Inferior parietal cortex (tissue), 1 donor: ENCODE data around the gene HNRNPH2.

Experiments used
- DNase-seq: peaks from one replicate; pipeline ENCODE4 v3.0.0-alpha.2; 2016; ENCODE audit errors: extremely low spot score

The HNRNPH2 gene, protein sequence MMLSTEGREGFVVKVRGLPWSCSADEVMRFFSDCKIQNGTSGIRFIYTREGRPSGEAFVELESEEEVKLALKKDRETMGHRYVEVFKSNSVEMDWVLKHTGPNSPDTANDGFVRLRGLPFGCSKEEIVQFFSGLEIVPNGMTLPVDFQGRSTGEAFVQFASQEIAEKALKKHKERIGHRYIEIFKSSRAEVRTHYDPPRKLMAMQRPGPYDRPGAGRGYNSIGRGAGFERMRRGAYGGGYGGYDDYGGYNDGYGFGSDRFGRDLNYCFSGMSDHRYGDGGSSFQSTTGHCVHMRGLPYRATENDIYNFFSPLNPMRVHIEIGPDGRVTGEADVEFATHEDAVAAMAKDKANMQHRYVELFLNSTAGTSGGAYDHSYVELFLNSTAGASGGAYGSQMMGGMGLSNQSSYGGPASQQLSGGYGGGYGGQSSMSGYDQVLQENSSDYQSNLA

DNA sequence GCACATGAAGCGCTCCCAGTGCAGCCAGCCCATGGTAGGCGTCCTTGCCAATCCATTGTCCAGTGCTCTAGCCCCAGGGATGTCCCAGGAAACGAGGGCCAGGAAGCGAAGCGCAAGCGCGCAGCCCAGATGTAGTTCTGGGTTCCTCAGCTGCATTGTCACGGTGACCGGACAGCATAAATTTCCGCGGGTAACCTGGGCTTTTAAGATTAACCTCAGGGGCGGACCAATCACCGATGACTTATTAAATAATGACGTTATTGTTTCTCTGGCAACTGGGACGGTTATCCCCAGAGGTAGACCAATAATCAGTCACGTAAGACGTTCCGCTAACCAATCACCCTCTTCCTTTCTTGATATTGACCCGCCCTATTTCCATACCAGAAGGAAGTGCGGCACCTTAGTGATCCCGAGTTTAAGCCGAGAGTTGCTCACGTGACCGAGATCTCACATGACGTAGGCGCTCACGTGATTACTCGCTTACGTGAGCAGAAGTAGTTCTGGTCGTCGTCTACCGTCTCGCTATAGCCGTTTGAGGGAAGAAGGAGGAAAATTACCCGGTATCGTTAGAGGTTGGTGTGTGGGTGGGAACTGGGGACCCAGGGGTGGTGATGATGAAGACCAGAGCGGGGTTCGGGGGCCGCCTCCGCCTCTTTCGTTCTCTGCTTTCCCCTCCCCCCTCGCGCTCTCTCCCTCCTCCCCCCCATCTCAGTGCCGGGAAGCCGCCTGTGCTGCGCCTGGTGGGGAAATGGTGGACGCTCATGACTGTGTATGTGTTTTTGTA lies at the start of gene HNRNPH2, which contains the start of gene GLA:
HNRNPH2 (plus strand) TSS at position 475 of the 784 bp plus-strand sequence. CDS start 3,767 bp downstream, outside the sequence.
GLA (minus strand) TSS at position 178 of the 784 bp plus-strand sequence; CDS start at position 156, 22 bp downstream.
- peak; percentile 98 for DNase-seq

DNA sequence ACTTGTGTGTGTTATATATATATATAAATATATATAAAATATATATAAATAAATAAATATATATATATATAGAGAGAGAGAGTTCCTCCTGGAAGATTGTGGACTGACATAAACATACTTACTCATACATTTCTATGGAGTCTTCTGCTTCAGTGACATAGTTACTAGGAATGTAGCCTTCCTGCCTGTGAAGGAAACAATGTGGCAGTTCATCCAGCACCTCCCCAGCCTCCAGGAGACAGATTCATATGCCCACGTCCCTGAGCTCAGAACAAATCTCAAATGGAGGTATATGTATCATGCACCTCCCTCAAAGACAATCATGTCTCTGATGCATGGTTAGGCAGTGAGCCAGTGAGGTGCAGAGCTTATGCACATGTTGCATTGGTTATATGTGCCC lies 48.1 kb upstream of the HNRNPH2 start:
- DNase-seq, result no peak

DNA sequence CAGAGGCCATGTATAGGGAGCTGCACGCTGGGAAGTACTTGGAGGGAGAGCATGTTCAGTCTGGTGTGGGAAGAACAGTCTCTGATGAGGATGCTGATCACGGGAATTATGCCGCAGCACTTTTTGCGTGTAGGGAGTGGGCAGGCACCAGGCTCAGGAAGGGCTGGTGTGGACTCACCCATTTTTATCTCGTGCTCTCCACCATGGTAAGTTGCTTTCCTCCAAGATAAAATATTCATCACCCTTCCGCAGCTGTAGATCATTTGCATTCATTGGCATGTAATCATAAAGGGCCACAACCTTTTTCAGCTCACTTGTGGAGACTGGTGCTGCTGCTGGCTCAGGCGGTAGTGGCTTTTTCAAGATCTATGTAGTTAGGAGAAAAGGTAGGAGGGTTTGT lies 47.6 kb upstream of the HNRNPH2 start:
- DNase-seq, result no peak

DNA sequence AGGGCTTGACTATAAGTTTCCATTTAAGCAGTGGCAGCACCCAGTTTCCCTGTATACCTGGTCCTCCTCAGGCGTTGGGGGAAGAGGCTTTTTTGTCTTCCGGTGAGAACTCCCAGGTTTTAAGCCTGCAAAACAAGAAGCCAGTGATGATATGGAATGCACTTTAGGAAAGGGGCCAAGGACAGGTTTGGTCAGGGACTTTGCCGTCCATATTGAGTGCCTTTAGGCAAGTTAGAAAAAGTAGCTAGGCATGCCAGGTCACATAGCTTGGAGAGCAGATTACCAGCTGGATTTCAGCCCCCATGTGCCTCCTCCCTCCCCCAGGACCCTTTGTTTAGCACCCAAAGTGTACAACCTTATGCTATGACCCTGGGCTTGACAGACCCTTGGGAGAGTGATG lies 45.9 kb upstream of the HNRNPH2 start:
- no peak for DNase-seq

DNA sequence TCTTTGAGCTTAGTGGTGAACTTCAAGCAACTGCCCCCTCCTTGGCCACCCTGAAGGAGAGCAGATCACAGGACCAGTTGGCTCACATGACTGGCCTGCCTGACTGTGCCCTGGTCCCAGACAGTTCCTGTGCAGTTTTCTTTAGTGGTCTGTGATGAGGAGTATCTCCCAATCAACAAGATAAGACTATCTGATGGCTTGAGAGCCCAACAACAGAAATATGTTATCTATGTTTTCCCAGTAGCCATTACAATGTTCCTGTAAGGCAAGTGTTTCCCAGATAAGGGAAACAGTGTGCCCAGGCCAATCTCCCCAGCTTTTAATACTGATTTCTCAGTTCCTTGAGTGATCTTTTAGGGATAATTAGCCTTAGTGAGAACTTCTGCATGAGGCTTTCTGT lies 45.3 kb upstream of the HNRNPH2 start:
- DNase-seq, result no peak

DNA sequence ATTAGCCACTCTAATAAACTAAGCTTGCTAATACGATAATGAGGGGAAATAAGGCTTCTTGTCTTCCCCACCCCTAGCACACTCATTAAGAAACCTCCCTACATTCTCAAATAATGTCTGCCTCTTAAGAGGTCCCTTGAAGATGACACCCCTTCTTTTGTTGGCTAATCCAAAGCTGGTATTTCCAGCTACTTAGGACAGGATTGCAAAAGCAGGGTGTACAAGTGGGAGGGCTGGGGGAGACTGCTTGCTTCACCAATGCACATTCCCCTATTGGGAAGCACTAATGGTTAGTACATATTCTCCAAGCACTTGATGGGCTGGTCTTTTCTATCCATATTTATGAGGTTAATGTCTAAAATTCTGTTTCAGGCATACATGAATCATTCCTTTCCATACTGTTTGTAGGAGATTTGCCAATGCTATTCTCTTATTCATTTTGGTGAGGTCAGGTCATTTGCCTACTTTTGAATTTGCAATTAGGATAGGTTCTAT lies 42.7 kb upstream of the HNRNPH2 start:
- DNase-seq, result no peak

DNA sequence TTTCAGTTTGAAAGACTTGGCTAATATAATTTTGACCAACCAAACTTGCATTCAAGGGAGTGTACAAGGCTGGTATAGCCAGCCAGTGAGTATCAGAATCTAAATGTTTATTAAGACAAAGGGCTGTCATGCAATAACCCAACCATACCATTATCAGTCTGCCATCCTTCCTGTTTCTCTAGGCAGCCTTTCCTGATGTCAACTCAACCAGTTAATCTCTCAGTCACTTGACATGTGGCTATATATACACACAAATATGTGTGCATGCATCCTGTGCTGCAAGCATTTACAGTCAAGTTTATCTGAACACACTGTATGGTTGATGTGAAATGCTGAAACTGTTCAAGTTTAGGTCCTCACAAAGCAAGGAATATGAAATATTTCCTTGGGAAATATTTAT lies 39.2 kb upstream of the HNRNPH2 start:
- no peak for DNase-seq

DNA sequence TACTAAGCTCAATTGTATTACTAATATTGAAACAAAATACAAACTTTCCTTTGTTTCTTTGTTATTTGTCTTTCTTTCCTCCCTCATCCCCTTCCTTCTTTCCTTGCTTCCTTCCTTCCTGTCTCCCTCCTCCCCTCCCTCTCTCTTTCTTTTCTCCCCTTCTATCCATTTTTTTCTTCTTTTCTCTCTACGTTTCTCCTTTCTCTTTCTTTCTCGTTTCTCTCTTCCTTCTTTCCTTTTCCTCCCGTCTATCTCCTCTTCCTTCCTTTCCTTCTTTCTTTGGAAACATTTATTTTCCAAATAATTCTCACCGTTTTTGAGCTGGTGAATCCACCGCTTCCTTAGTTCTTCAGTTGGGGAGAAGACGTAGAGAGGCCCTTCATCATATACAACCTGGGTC lies 38.3 kb upstream of the HNRNPH2 start:
- DNase-seq, result no peak

DNA sequence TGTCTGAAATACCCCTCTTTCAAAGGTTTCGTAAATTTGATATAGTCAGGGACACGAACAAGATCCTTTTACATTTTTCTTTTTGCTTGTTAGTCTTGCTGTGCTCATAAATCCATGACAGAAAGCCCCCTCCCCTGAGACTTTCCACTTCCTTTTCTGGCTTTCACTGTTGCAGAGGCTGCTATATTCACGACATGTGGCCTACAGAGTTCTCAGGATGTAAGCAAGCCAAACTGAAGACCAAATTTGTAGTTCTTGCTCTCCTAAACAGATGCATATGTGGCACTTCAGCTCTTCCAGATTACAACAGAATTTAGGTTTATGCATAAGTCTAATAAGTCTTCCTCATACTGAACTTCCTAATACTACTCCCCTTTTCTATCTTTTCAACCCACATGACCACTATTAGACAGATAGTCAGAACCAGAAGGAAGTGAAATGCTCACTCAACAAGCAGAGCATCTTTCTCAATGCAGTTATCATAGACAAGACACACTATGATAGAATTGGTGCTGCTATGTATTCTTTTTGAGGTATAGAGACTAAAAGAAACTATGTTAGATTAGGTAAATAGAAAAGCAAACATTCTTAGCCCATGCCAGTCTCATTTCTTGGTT lies 37.0 kb upstream of the HNRNPH2 start:
- no peak for DNase-seq

DNA sequence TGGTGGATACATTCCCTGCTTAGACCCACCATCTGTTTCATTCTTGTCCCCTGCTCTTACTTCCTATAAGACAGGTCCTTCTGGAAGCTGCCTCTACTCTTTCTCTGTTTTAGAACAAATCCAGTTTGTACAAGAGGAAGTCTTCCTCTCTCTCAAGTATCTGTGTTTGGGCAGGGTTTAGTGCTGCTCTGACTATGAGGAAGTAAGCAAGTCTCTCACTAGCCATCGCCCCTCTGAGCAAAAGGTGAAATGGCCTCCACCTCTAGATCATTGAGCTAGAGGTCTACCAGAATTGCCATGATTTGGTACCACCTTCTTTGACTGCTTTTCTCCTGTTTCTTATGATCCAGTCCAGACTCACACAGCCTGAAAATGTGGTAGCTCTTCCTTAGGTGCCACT lies 30.5 kb upstream of the HNRNPH2 start:
- DNase-seq, result no peak

DNA sequence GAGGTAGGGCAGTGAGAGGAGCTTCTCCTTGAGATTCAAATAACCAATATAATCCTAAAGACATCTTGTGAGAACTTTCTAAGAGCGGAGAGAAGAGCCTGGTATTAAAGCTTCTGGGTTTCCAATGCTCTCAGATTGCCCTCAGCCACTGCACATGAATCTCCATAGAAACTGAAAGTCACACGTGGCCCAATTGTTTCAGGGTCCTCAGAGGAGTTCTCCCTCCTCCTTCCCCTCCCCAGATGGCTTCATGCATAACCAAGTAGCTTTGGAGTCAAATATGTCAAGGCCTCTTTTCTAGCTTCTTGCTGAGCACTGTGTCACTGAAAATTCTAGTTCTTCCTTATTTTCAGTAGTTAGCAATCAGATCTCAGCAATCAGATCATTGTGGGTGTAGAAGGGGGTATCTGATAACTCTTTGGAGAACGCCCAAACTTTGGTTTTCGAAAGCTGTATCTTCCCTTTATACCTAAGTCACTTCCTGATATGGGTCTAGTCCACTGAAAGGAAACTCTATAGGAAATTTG lies 24.3 kb upstream of the HNRNPH2 start:
- DNase-seq, result no peak

DNA sequence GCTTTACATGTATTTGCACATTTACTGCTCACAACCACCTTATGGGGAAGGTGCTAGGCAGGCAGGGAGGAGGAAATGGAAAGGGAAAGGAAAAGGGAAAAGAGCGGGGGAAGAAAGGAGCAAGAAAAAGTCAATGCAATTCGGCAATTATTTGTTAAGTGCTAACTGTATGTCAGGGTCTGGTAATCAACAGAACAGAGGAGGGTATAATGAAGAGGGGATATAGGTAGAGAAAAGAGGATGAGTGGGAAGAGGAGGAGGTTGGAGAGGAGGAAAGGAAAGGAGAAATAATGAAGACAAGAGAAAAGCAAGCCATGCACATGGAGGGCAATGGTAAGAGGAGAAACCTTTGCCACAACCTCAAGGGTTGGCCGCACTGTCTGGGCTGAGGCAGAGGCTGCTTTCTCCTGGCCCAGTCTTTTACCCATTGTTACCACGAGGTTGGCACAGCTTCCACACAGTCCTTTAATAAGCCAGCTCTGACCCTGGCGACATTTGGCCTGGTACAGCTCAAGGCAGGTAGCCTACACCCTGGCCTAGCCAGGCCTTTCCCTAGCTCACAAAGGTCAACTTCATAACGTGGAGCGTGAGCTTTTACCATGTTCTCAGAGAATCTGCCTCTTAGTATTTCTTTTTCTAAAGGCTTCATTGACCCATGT lies 22.9 kb upstream of the HNRNPH2 start:
- no peak for DNase-seq

DNA sequence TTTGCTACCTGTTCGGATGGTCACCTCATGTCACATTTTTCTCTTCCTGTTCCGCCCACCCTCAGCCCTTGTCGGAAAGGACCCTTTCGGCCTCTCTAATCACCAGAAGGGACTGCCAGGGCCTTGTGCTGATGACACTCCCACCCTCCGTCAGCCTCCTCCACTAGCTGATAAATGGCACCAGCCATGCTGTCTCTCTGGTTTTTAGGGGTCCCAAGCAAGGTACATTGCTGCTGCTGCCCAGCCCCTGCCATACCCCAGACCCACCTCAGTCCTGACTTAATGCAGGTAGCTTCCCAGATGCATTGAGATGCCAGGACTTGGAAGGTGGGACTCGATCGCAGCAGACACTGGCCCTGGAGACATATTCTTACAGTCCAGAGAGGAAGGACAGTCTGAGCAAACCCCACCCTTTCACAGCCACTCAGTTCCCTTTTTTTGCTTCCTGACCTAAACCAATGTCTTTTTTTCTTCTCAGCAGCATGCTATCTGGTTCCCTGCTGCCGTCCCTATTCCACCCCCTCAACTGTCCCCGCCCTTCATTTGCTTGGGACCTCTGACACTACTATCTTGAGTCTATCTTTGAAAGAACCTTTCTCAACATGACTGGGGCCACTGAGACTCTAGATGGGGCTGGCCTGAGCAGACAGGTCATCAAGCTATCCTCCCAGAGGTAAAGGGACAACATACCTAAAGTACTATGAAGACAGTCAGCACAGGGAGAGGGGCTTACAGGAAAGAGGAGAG lies 22.1 kb upstream of the HNRNPH2 start, which contains the start of gene BTK:
BTK (minus strand) TSS at position 397 of the 747 bp plus-strand sequence. CDS start 10,907 bp downstream, outside the sequence.
- DNase-seq, result no peak

DNA sequence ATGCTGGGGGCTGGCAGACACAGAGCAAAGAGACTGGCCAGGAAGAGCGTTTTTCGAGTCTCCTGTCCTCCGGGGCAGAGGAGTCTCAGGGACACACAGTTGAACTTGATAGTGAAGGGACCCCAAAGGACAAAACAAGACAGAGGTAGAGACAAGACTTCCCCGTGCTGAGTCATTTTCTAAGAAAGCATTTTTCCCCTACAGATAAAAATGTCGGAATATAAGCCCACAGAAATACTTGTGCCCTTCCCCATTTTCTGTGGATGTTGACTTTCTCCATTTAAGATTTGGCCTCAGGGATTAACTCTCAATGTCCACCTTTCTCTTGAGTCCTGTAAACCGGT lies 21.5 kb upstream of the HNRNPH2 start:
- DNase-seq, result no peak

DNA sequence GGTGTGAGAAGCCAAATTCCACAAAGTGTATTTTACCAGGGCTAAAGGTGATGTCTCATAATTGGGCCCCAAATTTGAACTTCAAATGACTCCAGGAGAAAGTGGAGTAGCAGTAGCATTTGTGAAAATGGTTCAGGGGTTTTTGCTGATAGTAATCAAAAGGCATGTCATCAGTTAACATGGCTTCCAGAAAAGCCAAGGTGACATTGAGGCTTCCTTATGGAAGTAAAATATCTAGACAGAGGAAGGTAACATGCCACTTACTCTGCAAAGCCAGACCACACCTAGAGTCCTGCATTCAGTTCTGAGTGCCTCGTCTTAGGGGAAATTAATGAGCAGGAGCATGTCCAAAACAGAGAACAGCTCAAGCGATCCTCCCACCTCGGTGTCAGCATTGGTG lies 19.4 kb upstream of the HNRNPH2 start:
- DNase-seq, result no peak

DNA sequence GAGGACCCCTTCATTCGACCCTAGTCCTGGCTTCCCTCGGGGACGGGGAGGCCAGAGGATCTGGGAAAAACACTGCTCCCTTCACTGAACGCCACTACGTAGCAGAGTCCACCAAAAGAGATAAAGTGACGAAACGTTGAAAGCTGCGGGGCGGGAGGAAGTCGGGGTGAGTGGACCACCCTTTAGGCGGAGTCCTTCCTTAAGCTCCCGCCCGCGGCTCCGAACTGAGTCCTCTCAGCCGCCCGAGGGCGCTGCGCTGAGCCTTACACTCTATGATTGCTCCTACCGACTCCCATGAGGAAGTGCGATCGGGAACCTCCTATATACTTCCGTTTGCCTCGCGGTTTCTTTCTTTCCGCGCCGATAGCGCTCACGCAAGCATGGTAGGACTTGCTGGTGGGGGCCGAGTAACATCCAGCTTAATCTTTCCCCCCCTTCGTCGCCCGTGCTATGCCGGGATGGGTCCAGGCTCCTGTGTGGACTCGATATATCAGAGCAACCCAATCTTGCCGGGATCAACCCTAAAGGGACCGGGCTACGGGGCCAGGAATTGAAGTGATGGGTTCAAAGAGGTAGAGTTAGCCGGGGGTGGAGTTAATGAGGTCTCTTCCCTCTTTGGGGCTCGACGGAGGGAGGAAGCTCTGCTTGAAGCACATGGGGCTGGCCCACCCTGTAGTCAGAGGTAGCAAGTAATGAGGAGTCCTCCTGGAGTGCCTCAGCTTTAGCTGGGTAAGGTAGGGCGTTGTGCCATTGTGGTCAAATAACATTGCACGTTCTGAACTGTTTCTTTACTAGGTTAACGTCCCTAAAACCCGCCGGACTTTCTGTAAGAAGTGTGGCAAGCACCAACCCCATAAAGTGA lies 17.1 kb upstream of the HNRNPH2 start, which contains the start of gene RPL36A:
RPL36A (plus strand) TSS at position 348 of the 862 bp plus-strand sequence; CDS start at position 381, 33 bp downstream.
- DNase-seq, result peak; percentile 88

DNA sequence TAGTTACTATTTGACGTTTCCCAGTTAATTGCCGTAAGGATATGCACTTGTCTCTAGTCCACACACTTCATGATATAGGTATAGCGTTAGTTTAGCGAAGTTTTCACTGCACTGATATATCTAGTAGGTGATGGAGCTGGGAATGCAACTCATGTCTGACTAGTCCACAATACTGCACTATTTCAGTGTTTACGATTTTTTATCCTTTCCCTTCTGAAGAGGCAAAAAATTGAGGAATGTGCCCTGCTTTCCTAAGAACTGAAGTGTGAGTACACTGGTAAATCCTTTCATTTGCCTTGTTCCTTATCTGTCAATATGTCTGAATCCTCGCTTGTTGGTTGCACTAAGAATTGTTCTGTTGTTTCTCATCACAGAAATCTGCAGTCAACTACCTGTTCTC lies 16.2 kb upstream of the HNRNPH2 start:
- DNase-seq, result no peak

DNA sequence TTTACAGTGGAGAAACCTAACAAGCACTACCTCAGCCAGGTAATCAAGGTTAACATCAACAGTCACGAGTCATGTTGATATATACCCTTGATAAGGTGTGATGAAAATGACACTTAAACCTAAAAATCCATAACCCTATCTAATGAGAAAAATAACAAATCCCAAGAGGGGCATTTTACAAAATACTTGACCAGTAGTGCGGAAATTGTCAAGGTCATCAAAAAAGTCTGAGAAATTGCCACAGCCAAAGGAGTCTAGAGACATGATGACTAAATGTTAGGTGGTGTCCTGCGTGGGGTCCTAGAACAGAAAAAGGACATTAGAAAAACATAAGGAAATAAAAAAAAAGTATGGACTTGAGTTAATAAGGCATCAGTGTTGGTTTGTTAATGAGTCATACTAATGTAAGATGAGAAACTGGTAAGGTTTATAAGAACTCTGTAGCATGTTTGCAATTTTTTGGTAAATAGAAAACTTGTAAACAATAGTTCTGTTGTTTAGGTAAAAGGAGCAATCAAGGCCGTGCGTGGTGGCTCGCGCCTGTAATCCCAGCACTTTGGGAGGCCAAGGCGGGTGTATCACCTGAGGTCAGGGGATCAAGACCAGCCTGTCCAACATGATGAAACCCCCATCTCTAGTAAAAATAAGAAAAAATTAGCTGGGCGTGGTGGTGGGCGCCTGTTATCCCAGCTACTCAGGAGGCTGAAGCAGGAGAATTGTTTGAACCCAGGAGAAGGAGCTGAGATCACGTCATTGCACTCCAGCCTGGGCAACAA lies 14.3 kb upstream of the HNRNPH2 start:
- DNase-seq, result no peak

DNA sequence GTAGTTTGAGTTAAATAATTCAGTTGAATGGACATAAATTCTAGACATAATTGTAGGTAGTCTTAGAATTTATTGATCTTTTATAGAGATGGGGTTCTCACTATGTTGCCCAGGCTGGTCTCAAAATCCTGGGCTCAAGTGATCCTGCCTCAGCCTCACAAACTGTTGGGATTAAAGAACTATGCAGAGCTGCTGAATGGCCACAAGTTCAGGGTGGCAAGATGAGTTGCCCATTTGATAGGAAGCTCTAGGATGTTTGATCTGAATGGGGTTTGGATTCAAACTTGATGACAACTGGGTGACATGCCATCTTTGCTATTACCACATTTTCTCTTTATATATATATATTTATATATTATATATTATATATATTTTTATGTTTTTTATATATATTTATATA lies 13.7 kb upstream of the HNRNPH2 start:
- DNase-seq, result no peak
